A549 (cell line): ENCODE measurements around the gene GALNT4. TPM values are rescaled to one million over a fixed set of nuclear protein-coding genes. Genes with fewer than 3 reads are reported as not detected.

Source experiments
- ATAC-seq, 2 experiments: fragments of 200-7000 bp in 1 of 2; fragments of >200 bp in 1 of 2; cut with Nextera tagmentation in 1 of 2; cut with Tn5 transposase in 1 of 2; 3 replicates each; pipeline versions ENCODE4 v1.8.0 to v1.9.1; 2018 to 2020; ENCODE audit warnings: mild to moderate bottlenecking in 1 of 2, moderate library complexity in 1 of 2
- CTCF ChIA-PET: fragments of 300-600 bp; sonication (Branson Sonifier 250); formaldehyde crosslinking; extraction: SDS; loops from one replicate; lab custom pipeline; 2021; ENCODE audit warnings: antibody characterized with exemption, inconsistent platforms; lab: Yijun Ruan, JAX
- POLR2A ChIA-PET: fragments of 350-600 bp; formaldehyde crosslinking; extraction: SDS; loops from one replicate; lab custom pipeline; 2021; ENCODE audit warnings: antibody characterized with exemption, inconsistent platforms; lab: Yijun Ruan, JAX
- DNase-seq, 2 experiments: peaks; one replicate each; pipeline versions ENCODE4 v3.0.0 to v3.0.0-alpha.2; 2011 to 2016; ENCODE audit warnings: low read depth in 1 of 2, low spot score in 1 of 2
- FAIRE-seq: peaks from 2 replicates; lab custom pipeline; 2011; peaks lifted over from hg19 to GRCh38; lab: Jason Lieb, UNC
- H3K27ac ChIP-seq, 2 experiments: fragments of >200 bp; sonication (Bioruptor Twin); formaldehyde crosslinking; 3 replicates each; pipeline ENCODE4 v1.5.1; 2016 to 2017
- H3K4me1 ChIP-seq: fragments of >200 bp; sonication (Bioruptor Twin); formaldehyde crosslinking; 3 replicates; pipeline ENCODE4 v1.6.1; 2016
- H3K4me2 ChIP-seq: fragments of >200 bp; sonication (Bioruptor Twin); formaldehyde crosslinking; 3 replicates; pipeline ENCODE4 v1.6.1; 2016
- H3K4me3 ChIP-seq: fragments of >200 bp; sonication (Bioruptor Twin); formaldehyde crosslinking; 3 replicates; pipeline ENCODE4 v1.5.1; 2016
- H3K9me3 ChIP-seq: fragments of >200 bp; sonication (Bioruptor Twin); formaldehyde crosslinking; 3 replicates; pipeline ENCODE4 v1.6.1; 2016
- BCL3 ChIP-seq: fragments of >200 bp; sonication (Bioruptor Twin); formaldehyde crosslinking; IDR thresholded peaks from 3 replicates; pipeline ENCODE4 v1.6.1; 2016
- BHLHE40 ChIP-seq: IDR thresholded peaks from 2 replicates; pipeline ENCODE4 v1.6.1; 2012; ENCODE audit warnings: low read depth, low read length, inconsistent platforms
- CHD2 ChIP-seq: fragments of 150-350 bp; IDR thresholded peaks from 2 replicates; pipeline ENCODE4 v1.6.1; 2014; ENCODE audit warnings: low read length; ENCODE audit not compliant: partially characterized antibody
- CTCF ChIP-seq: fragments of >200 bp; sonication (Bioruptor Twin); formaldehyde crosslinking; IDR thresholded peaks from 3 replicates; pipeline ENCODE4 v1.5.1; 2016
- EHF ChIP-seq: fragments of 250-450 bp; sonication (Bioruptor Pico); IDR thresholded peaks from 2 replicates; pipeline ENCODE4 v1.5.0; 2020; ENCODE audit warnings: mild to moderate bottlenecking
- ELK1 ChIP-seq: fragments of 150-350 bp; IDR thresholded peaks from 2 replicates; pipeline ENCODE4 v1.6.1; 2014; ENCODE audit warnings: low read depth, mild to moderate bottlenecking, low read length
- FOXS1 ChIP-seq: fragments of 250-450 bp; sonication (Bioruptor Pico); IDR thresholded peaks from 2 replicates; pipeline ENCODE4 v1.5.0; 2020; ENCODE audit warnings: mild to moderate bottlenecking, moderate library complexity
- GATA3 ChIP-seq: IDR thresholded peaks from 2 replicates; pipeline ENCODE4 v1.6.1; 2012; ENCODE audit warnings: borderline replicate concordance
- HES2 ChIP-seq: fragments of >200 bp; sonication (Bioruptor Twin); formaldehyde crosslinking; IDR thresholded peaks from 2 replicates; pipeline ENCODE4 v1.6.1; 2016
- HMGXB4 ChIP-seq: fragments of 250-450 bp; sonication (Bioruptor Pico); IDR thresholded peaks from 2 replicates; pipeline ENCODE4 v1.5.0; 2021; ENCODE audit warnings: mild to moderate bottlenecking, moderate library complexity, borderline replicate concordance
- JUNB ChIP-seq: fragments of >200 bp; sonication (Bioruptor Twin); formaldehyde crosslinking; IDR thresholded peaks from 2 replicates; pipeline ENCODE4 v1.6.1; 2016
- KDM5A ChIP-seq: fragments of 200-600 bp; sonication (generic); IDR thresholded peaks from 2 replicates; pipeline ENCODE4 v1.6.1; 2016; ENCODE audit warnings: antibody characterized with exemption, mild to moderate bottlenecking
- MAFK ChIP-seq: fragments of 450-650 bp; IDR thresholded peaks from 2 replicates; pipeline ENCODE4 v1.6.1; 2014; ENCODE audit not compliant: partially characterized antibody
- MAZ ChIP-seq: fragments of 150-350 bp; IDR thresholded peaks from 2 replicates; pipeline ENCODE4 v1.6.1; 2014; ENCODE audit warnings: antibody characterized with exemption, low read depth, low read length, borderline replicate concordance
- NFE2L2 ChIP-seq: fragments of 150-350 bp; conservative IDR thresholded peaks from 2 replicates; pipeline ENCODE4 v1.6.1; 2014; ENCODE audit warnings: low read length
- NPAS2 ChIP-seq: fragments of 250-450 bp; sonication (Bioruptor Pico); IDR thresholded peaks from 2 replicates; pipeline ENCODE4 v1.8.0; 2022; ENCODE audit warnings: mild to moderate bottlenecking, moderate library complexity, borderline replicate concordance
- NR3C1 ChIP-seq: fragments of >200 bp; sonication (Bioruptor Twin); formaldehyde crosslinking; IDR thresholded peaks from 3 replicates; pipeline ENCODE4 v1.6.1; 2017
- PHF8 ChIP-seq: fragments of 200-600 bp; sonication (generic); IDR thresholded peaks from 2 replicates; pipeline ENCODE4 v1.6.1; 2016; ENCODE audit warnings: low read depth, mild to moderate bottlenecking, antibody characterized with exemption, moderate library complexity, borderline replicate concordance
- RAD21 ChIP-seq, 2 experiments: fragments of >200 bp in 1 of 2; sonication (Bioruptor Twin) in 1 of 2; formaldehyde crosslinking in 1 of 2; IDR thresholded peaks in 1 of 2; conservative IDR thresholded peaks in 1 of 2; 2 replicates in 1 of 2; 3 replicates in 1 of 2; pipeline ENCODE4 v1.6.1; 2012 to 2018; ENCODE audit warnings: inconsistent platforms in 1 of 2
- RARB ChIP-seq: fragments of 250-450 bp; sonication (Bioruptor Pico); IDR thresholded peaks from 2 replicates; pipeline ENCODE4 v1.8.0; 2021; ENCODE audit warnings: mild to moderate bottlenecking, moderate library complexity
- REST ChIP-seq: fragments of 200-600 bp; sonication (generic); IDR thresholded peaks from 2 replicates; pipeline ENCODE4 v1.6.1; 2016; ENCODE audit warnings: antibody characterized with exemption, mild to moderate bottlenecking, moderate library complexity
- RNF2 ChIP-seq: fragments of 200-600 bp; sonication (generic); IDR thresholded peaks from 2 replicates; pipeline ENCODE4 v1.6.1; 2016; ENCODE audit warnings: low read depth, mild to moderate bottlenecking, antibody characterized with exemption, moderate library complexity, borderline replicate concordance
- SMC3 ChIP-seq: fragments of >200 bp; sonication (Bioruptor Twin); formaldehyde crosslinking; IDR thresholded peaks from 3 replicates; pipeline ENCODE4 v1.6.1; 2018; ENCODE audit warnings: inconsistent platforms
- SREBF2 ChIP-seq: fragments of 450-650 bp; IDR thresholded peaks from 2 replicates; pipeline ENCODE4 v1.6.1; 2014; ENCODE audit warnings: mild to moderate bottlenecking, moderate library complexity
- TFCP2L1 ChIP-seq: fragments of 250-450 bp; sonication (Bioruptor Pico); IDR thresholded peaks from 2 replicates; pipeline ENCODE4 v1.5.0; 2021; ENCODE audit warnings: mild to moderate bottlenecking
- ZC3H11A ChIP-seq: fragments of 450-650 bp; IDR thresholded peaks from 2 replicates; pipeline ENCODE4 v1.6.1; 2014; ENCODE audit warnings: antibody characterized with exemption, mild to moderate bottlenecking
- ZFP36 ChIP-seq: fragments of 450-650 bp; IDR thresholded peaks from 2 replicates; pipeline ENCODE4 v1.6.1; 2014; ENCODE audit warnings: borderline replicate concordance; ENCODE audit not compliant: partially characterized antibody
- ZNF302 ChIP-seq: fragments of 250-450 bp; sonication (Bioruptor Pico); IDR thresholded peaks from 2 replicates; pipeline ENCODE4 v1.9.0; 2021; ENCODE audit warnings: inconsistent platforms, mild to moderate bottlenecking, moderate library complexity
- WGBS: methylation state at CpG from one replicate; pipeline ENCODE4 v1.1.6; 2017; ENCODE audit errors: missing lambda C conversion rate; 5-methylcytosine and 5-hydroxymethylcytosine counted together
- polyA plus RNA-seq, 4 experiments: library from polyadenylated mRNA; depleted of rRNA in 3 of 4; stranded (reverse); fragments of >200 nt; fragmentation: RNase III in 1 of 4; extraction: RNeasy Plus Mini Kit Qiagen cat#74134 plus additional on column Dnase treatment in 1 of 4; gene quantifications; 2 replicates in 3 of 4; 3 replicates in 1 of 4; pipeline ENCODE4 v1.2.3, GENCODE V29; 2011 to 2017

GALNT4 gene
- polyA plus RNA-seq, 2 of the 4 experiments (the other 2 are of a cell fraction): 5.9 to 14.3 TPM

GRCh38 chr12:89490922-89491321, 33.7 kb downstream of the GALNT4 start:
- 100% methylated on average over 1 of the region's 1 CpG for WGBS
- TF ChIP-seq GATA3 (no peak), RARB (CRISPR knock-in tag) (no peak), CTCF (no peak), NPAS2 (no peak), NFE2L2 (no peak), CHD2 (no peak), PHF8 (no peak), FOXS1 (no peak), ZC3H11A (no peak), EHF (CRISPR knock-in tag) (no peak), KDM5A (no peak), SMC3 (no peak), ELK1 (no peak), HES2 (no peak), HMGXB4 (CRISPR knock-in tag) (no peak)
- TF ChIP-seq, all 56 proteins: peak for 0
- ATAC-seq (no peak), DNase-seq (no peak), FAIRE-seq (no peak)
- H3K9me3 ChIP-seq: no peaks in the 10 kb centered on the region
- H3K4me2 ChIP-seq: no peak overlapping the region
- ChIA-PET CTCF (interaction anchor here (0.9 to 4.8 kb wide), 3 partner anchors 16 to 1450 kb away, joined by 3 to 17 read pairs (median 4); no protein-coding TSS in a partner anchor), POLR2A (no interaction called here)
- peaks cover 15% of the 10 kb centered on the region for H3K4me1 ChIP-seq
- no peak overlapping the region for H3K27ac ChIP-seq
- no peak overlapping the region for H3K4me3 ChIP-seq

GRCh38 chr12:89486264-89486663, 38.3 kb downstream of the GALNT4 start:
- ChIA-PET CTCF (interaction anchor here (1.0 to 4.8 kb wide), 4 partner anchors 15 to 469 kb away, joined by 3 to 17 read pairs (median 4); no protein-coding TSS in a partner anchor), POLR2A (no interaction called here)
- FAIRE-seq (no peak), ATAC-seq (no peak), DNase-seq (no peak)
- H3K27ac ChIP-seq: no peak overlapping the region
- H3K4me2 ChIP-seq: no peak overlapping the region
- H3K9me3 ChIP-seq: no peaks in the 10 kb centered on the region
- no peaks in the 10 kb centered on the region for H3K4me1 ChIP-seq
- WGBS: 90% methylated on average over 2 of the region's 2 CpGs
- TF ChIP-seq REST (no peak), ZNF302 (CRISPR knock-in tag) (no peak), NR3C1 (no peak), PHF8 (no peak), SREBF2 (no peak), TFCP2L1 (CRISPR knock-in tag) (no peak), BHLHE40 (no peak), BCL3 (no peak), ZFP36 (no peak), MAFK (no peak), ZC3H11A (no peak), MAZ (no peak), RNF2 (no peak), RAD21 (conservative IDR thresholded peaks at IDR 0.05 in 1 of 2, IDR thresholded peaks at IDR 0.05 in 1 of 2) (no peak), JUNB (no peak)
- H3K4me3 ChIP-seq: no peak overlapping the region
